Testis (tissue), 3 donors: ENCODE data around the gene GP1BB. TPM values are rescaled to one million over a fixed set of nuclear protein-coding genes. Genes with fewer than 3 reads are reported as not detected.

Experiments
- DNase-seq: peaks from one replicate; pipeline ENCODE4 v3.0.0-alpha.2; 2019
- H3K27ac ChIP-seq, 2 donors: fragments of 200-600 bp; sonication (generic); one replicate each; pipeline ENCODE4 v1.5.1; 2019
- H3K27me3 ChIP-seq: fragments of 200-600 bp; sonication (generic); one replicate; pipeline ENCODE4 v1.5.1; 2019
- H3K36me3 ChIP-seq: fragments of 200-600 bp; sonication (generic); one replicate; pipeline ENCODE4 v1.5.1; 2017; ENCODE audit warnings: low read depth; ENCODE audit errors: missing control alignments
- H3K4me1 ChIP-seq: fragments of 200-600 bp; sonication (generic); one replicate; pipeline ENCODE4 v1.5.1; 2019
- H3K4me3 ChIP-seq, 2 donors: fragments of 200-600 bp; sonication (generic); one replicate each; pipeline ENCODE4 v1.5.1; 2017 to 2019
- H3K9me3 ChIP-seq: fragments of 200-600 bp; sonication (generic); one replicate; pipeline ENCODE4 v1.5.1; 2017
- CTCF ChIP-seq, 3 experiments: fragments of 450-650 bp in 2 of 3; fragments of 200-600 bp in 1 of 3; sonication (generic) in 1 of 3; IDR thresholded peaks; one replicate each; pipeline ENCODE4 v1.5.1; 2016 to 2019; ENCODE audit warnings: antibody characterized with exemption in 3 of 3, mild to moderate bottlenecking in 2 of 3, moderate library complexity in 1 of 3
- POLR2A ChIP-seq: fragments of 450-650 bp; IDR thresholded peaks from one replicate; pipeline ENCODE4 v1.6.1; 2017; ENCODE audit warnings: antibody characterized with exemption, mild to moderate bottlenecking, moderate library complexity
- WGBS, 2 donors: methylation state at CpG; one replicate each; pipeline ENCODE4 v1.1.5; 2018; 5-methylcytosine and 5-hydroxymethylcytosine counted together
- intact Hi-C: fragments of 100-400 bp; cut with DNase I; formaldehyde crosslinking; loops from one replicate; pipeline ENCODE4 v1.15.1; 2023; ENCODE audit warnings: low total_unique reads
- polyA plus RNA-seq: library from polyadenylated mRNA; stranded (reverse); fragments of 350-450 nt; fragmentation: Illumina TruSeq; extraction: RNeasy Lipid Tissue Mini Kit (QIAGEN cat#74804); gene quantifications from one replicate; pipeline ENCODE4 v1.2.3, GENCODE V29; 2014; ENCODE audit warnings: low read depth, low replicate concordance; ENCODE audit not compliant: insufficient read depth
- total RNA-seq, 2 donors: library from RNA; depleted of rRNA; stranded (reverse); fragments of >200 nt; gene quantifications; one replicate each; pipeline ENCODE4 v1.2.3, GENCODE V29; 2016

Gene GP1BB
- total and polyA plus RNA-seq, 3 donors from 2014 or later = 28.0 to 65.1 TPM; not detected in 1

- TF ChIP-seq CTCF (IDR thresholded peaks at IDR 0.05) = no peak
- TF ChIP-seq POLR2A = no peak
- 67 to 95% methylated on average over 1 to 13 of the region's 13 CpGs for WGBS, 2 donors
Observed at GRCh38 chr22:19746726-19747125, 23.4 kb downstream of the GP1BB start.

GRCh38 chr22:19747551-19747950 is 24.2 kb downstream of the GP1BB start:
- Histone ChIP-seq H3K36me3 (no peaks in the 10 kb centered on the region), H3K27ac (no peak overlapping the region)
- WGBS, 2 donors = 83% methylated on average over 10 of the region's 12 CpGs; no CpG with 5 or more reads in 1 of the 2 donors

More at GRCh38 chr22:19746726-19747125, 23.4 kb downstream of the GP1BB start:
- Histone ChIP-seq H3K4me1 (no peaks in the 10 kb centered on the region), H3K27me3 (no peaks in the 10 kb centered on the region), H3K36me3 (no peaks in the 10 kb centered on the region), H3K9me3 (no peaks in the 10 kb centered on the region), H3K27ac (no peak overlapping the region), H3K4me3 (no peak overlapping the region)
- no peak for DNase-seq
- intact Hi-C loops = no loop called here

GRCh38 chr22:19748139-19748538 is 24.8 kb downstream of the GP1BB start:
- no peaks in the 10 kb centered on the region for H3K36me3 ChIP-seq
- intact Hi-C loops = no loop called here
- 83 to 85% methylated on average over 3 of the region's 4 CpGs for WGBS, 2 donors
- H3K4me3 ChIP-seq = no peak overlapping the region
- no peaks in the 10 kb centered on the region for H3K9me3 ChIP-seq
- TF ChIP-seq CTCF (IDR thresholded peaks at IDR 0.05) (no peak), POLR2A (no peak)
- no peak for DNase-seq
- H3K4me1 ChIP-seq = no peaks in the 10 kb centered on the region
- no peak overlapping the region for H3K27ac ChIP-seq
- no peaks in the 10 kb centered on the region for H3K27me3 ChIP-seq

More at GRCh38 chr22:19747551-19747950, 24.2 kb downstream of the GP1BB start:
- no peaks in the 10 kb centered on the region for H3K4me1 ChIP-seq
- no peaks in the 10 kb centered on the region for H3K27me3 ChIP-seq
- H3K4me3 ChIP-seq = no peak overlapping the region
- intact Hi-C loops = no loop called here
- H3K9me3 ChIP-seq = no peaks in the 10 kb centered on the region
- DNase-seq = no peak
- TF ChIP-seq CTCF (IDR thresholded peaks at IDR 0.05) (no peak), POLR2A (no peak)

GRCh38 chr22:19748991-19749664 is 25.8 kb downstream of the GP1BB start:
- intact Hi-C loops = no loop called here
- Histone ChIP-seq H3K27me3 (no peaks in the 10 kb centered on the region), H3K4me3 (no peak overlapping the region), H3K36me3 (no peaks in the 10 kb centered on the region), H3K9me3 (no peaks in the 10 kb centered on the region), H3K27ac (no peak overlapping the region), H3K4me1 (no peaks in the 10 kb centered on the region)
- no peak for TF ChIP-seq POLR2A
- no peak for TF ChIP-seq CTCF (IDR thresholded peaks at IDR 0.05)
- no peak for DNase-seq
- 76 to 77% methylated on average over 9 to 15 of the region's 15 CpGs for WGBS, 2 donors

- no peak overlapping the region for H3K27ac ChIP-seq
- H3K9me3 ChIP-seq = no peaks in the 10 kb centered on the region
- intact Hi-C loops = no loop called here
- no peaks in the 10 kb centered on the region for H3K4me1 ChIP-seq
- no peaks in the 10 kb centered on the region for H3K27me3 ChIP-seq
- no peaks in the 10 kb centered on the region for H3K36me3 ChIP-seq
- DNase-seq = no peak
- no peak overlapping the region for H3K4me3 ChIP-seq
- WGBS, 2 donors = 86% methylated on average over 12 of the region's 12 CpGs; no CpG with 5 or more reads in 1 of the 2 donors
- TF ChIP-seq CTCF (IDR thresholded peaks at IDR 0.05) (no peak), POLR2A (no peak)
Observed at GRCh38 chr22:19749876-19750275, 26.5 kb downstream of the GP1BB start.
